K562 (cell line): Measurements from ENCODE around the gene CCT5. TPM values are rescaled to one million over a fixed set of nuclear protein-coding genes. Genes with fewer than 3 reads are reported as not detected.

Experiments used
- HMBOX1 ChIP-seq: sonication (generic); IDR thresholded peaks from 2 replicates; pipeline ENCODE4 v1.6.1; 2016
- POLR3A ChIP-seq: IDR thresholded peaks from 2 replicates; pipeline ENCODE4 v1.6.1; 2011; ENCODE audit warnings: borderline replicate concordance, mild to moderate bottlenecking, moderate library complexity; ENCODE audit not compliant: insufficient read length, insufficient read depth; ENCODE audit errors: extremely low read depth
- RCOR1 ChIP-seq, 2 experiments: IDR thresholded peaks; 2 replicates each; pipeline ENCODE4 v1.6.1; 2012; ENCODE audit warnings: low read depth in 2 of 2, low read length in 2 of 2, borderline replicate concordance in 1 of 2, improper control_type of control experiment in 1 of 2
- THRB ChIP-seq: fragments of 450-650 bp; formaldehyde crosslinking; conservative IDR thresholded peaks from 2 replicates; pipeline ENCODE4 v1.4.0; 2022; ENCODE audit warnings: mild to moderate bottlenecking, missing genetic modification characterization
- ZBTB2 ChIP-seq: fragments of 450-650 bp; IDR thresholded peaks from 2 replicates; pipeline ENCODE4 v1.6.1; 2016; ENCODE audit warnings: antibody characterized with exemption
- ZNF639 ChIP-seq, 2 experiments: fragments of 200-800 bp in 1 of 2; sonication (Bioruptor generic) in 1 of 2; sonication (generic) in 1 of 2; formaldehyde crosslinking in 1 of 2; IDR thresholded peaks in 1 of 2; conservative IDR thresholded peaks in 1 of 2; 2 replicates each; pipeline versions ENCODE4 v1.5.0 to v1.6.1; 2016 to 2020; ENCODE audit warnings: missing compliant biosample characterization in 1 of 2, missing genetic modification characterization in 1 of 2, missing genetic modification reagents in 1 of 2
- polyA plus RNA-seq, 8 experiments: library from polyadenylated mRNA; depleted of rRNA in 4 of 8; stranded (reverse) in 5 of 8; unstranded in 3 of 8; fragments of >200 nt; fragmentation: Nextera tagmentation in 2 of 8; fragmentation: Illumina TruSeq in 1 of 8; extraction: Ambion mirVana in 2 of 8; extraction: Trizol in 1 of 8; gene quantifications; 2 replicates each; pipeline versions ENCODE4 v1.2.1 to v1.2.3, GENCODE V29; 2011 to 2014; ENCODE audit warnings: inconsistent platforms in 1 of 8, missing spikeins in 1 of 8
- total RNA-seq, 7 experiments: library from RNA; depleted of rRNA in 6 of 7; stranded (reverse); fragments of >200 nt in 6 of 7; fragmentation: Illumina TruSeq in 2 of 7; extraction: Trizol in 2 of 7; gene quantifications; 2 replicates each; pipeline versions ENCODE4 v1.2.1 to v1.2.3, GENCODE V29; 2011 to 2021; ENCODE audit warnings: low replicate concordance in 1 of 7

Gene CCT5
- total and polyA plus RNA-seq, 9 of the 15 experiments (the other 6 are each of a cell fraction or from before 2014, with no cell fraction given), result 782 to 1,606 (median 1,153) TPM

- TF ChIP-seq THRB (no peak), HMBOX1 (peak; percentile 20; the same call in 1 of the 2 replicates), ZBTB2 (no peak), POLR3A (no peak), ZNF639 (CRISPR knock-in tag; conservative IDR thresholded peaks at IDR 0.05 in 1 of 2, IDR thresholded peaks at IDR 0.05 in 1 of 2) (0 out of 4 replicates have a peak, but pooled peaks of 1 of the 2 experiments have one; percentile 0), RCOR1 (IDR thresholded peaks at IDR 0.05; ENCODE audit: borderline replicate concordance in 1 of 2, low read depth in 2 of 2, low read length in 2 of 2) (no peak)
- TF ChIP-seq, all 486 proteins: peak for 4
Measured at GRCh38 chr5:10251405-10251804, 1.3 kb downstream of the CCT5 start (continued).
